ENCODE results near the gene ARID1A. TPM values are rescaled to one million over a fixed set of nuclear protein-coding genes. Genes with fewer than 3 reads are reported as not detected.

The ARID1A gene
- total RNA-seq = 10 to 100 TPM; 26.6 to 27.5 TPM

DNA sequence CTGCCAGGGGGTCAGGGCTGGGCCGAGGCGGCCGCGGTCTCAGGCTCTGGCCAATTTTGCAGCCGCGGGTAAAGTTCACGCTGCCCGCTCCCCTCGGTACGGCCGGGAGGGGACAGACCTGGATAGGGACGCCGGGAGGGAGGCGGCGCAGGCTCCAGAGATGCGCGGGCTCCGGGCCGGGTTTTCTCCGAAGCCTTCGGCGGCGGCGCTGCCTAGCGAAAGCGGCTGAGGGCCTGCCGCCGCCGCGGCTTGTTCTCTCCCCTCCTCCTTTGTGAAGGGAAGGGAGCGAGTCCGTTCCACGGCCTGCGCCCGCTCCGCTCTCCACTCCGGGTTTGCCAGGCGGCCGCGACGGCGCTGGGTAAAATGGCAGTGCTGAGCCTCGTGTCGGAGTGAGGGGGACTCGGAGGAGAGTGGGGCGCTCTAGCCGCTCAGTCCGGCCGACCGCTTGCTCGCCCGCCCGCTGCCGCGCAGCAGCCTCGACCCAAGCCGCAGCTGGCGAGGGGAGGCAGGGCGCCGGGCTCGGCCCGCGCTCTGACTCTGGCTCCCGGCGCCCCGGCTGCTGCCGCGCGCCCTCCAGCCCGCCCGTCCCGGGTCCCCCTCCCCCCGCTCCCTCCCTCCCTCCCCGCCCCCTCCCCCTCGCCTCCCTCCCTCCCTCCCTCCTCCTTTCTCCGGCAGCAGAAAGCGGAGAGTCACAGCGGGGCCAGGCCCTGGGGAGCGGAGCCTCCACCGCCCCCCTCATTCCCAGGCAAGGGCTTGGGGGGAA lies at the start of gene ARID1A:
ARID1A (plus strand) TSS at position 660 of the 763 bp plus-strand sequence. CDS start 389 bp downstream, outside the sequence.

DNA sequence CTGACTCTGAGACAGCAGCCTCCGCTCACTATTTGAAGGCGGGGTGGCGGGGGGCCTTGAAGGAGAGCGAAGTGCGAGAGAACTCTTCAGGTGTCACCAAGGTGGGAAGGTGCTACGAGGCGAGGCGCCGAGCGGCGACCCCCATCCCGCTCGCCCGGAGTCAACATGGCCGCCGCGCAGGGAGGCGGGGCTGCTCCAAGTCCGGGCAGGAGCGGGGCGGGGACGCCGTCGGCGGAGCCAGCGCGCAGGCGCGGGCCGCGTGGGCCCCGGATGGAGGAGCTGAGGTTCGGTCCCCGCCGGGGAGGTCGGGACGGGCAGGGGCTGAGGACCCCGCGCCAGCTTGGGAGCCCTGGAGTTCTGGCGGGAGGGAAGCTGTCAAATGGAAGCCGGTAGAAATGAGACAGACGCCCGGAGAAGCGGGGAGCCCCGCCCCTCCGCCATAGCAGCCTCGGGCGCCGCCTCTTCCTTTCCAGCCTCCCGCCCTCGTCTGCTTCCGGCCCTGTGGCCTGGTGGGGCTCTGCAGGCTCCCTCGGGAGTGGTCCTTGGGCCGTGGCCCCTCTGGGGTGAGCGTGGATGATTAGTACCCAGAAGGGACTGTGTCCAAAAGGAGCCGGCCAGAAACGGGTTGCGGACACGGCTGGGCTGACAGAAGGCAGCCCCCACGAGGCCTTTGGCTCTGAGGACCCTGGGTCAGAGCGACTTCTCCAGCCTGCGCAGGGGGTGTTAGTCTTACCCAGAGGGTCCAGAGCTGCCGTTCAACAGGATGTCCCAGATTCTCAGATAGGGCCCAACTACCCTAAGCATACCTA lies 92.1 kb downstream of the ARID1A start, which contains the start of gene PIGV:
PIGV (plus strand) TSS at position 245 of the 809 bp plus-strand sequence. CDS start 2,866 bp downstream, outside the sequence.

DNA sequence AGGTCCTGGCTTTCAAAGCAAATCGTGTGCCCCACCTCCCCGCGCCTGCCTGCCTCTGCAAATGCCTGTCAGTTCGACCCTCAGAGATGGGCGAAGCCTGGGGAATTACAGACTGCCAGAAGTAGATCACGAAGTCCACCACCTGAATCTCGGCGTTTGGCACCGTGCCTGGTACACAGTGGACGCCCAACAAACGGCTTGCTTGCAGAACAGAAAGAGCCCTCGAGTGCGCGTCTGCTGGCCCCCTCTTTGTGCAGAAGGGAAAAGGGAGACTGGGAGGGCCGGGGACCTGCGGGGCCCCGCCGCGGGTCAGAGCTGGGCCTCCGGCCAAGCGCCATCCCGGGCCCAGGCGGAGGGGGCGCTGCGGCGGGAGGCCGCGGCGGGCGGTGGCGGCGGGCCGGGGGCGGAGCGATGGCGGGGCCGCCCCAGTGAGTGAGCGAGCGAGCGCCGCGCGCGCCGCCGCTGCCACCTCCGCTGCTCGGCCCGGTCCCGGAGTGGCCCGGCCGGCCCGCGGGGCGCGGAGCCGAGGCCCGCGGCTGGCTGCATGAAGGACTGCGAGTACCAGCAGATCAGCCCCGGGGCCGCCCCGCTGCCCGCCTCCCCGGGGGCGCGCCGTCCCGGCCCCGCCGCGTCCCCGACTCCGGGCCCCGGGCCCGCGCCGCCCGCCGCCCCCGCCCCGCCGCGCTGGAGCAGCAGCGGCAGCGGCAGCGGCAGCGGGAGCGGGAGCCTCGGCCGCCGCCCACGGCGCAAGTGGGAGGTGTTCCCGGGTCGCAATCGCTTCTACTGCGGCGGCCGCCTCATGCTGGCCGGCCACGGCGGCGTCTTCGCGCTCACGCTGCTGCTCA lies 130.7 kb downstream of the ARID1A start, which contains the start of gene ZDHHC18:
ZDHHC18 (plus strand) TSS at position 428 of the 845 bp plus-strand sequence; CDS start at position 545, 117 bp downstream.

Small RNAs within 50 kb of the gene (small RNA-seq; reads per million reads assigned to genes)
- gene AL627082.1 (0 reads per million in 2 donors), gene RN7SL165P (0 reads per million in 2 donors)

Other genes starting within 250 kb of the ARID1A start
- 100 to 1,000 TPM; 188 to 391 TPM for gene HMGN2, start 223.6 kb upstream of the ARID1A start, total RNA-seq
- 10 to 100 TPM in 1 of 2 donors, 1 to 10 TPM in 1; 5.9 to 12.7 TPM for gene RPS6KA1, start 166.3 kb upstream of the ARID1A start, total RNA-seq
- 10 to 100 TPM; 13.0 to 22.7 TPM for gene PIGV, start 91.9 kb downstream of the ARID1A start, total RNA-seq
- 10 to 100 TPM in 1 of 2 donors, 1 to 10 TPM in 1; 7.2 to 12.0 TPM for gene ZDHHC18, start 130.7 kb downstream of the ARID1A start, total RNA-seq
- gene SFN, start 167.1 kb downstream of the ARID1A start, total RNA-seq = not detected
- gene GPN2, start 194.3 kb downstream of the ARID1A start, total RNA-seq = 10 to 100 TPM in 1 of 2 donors, 1 to 10 TPM in 1; 6.2 to 14.0 TPM
- gene GPATCH3, start 204.5 kb downstream of the ARID1A start, total RNA-seq = 1 to 10 TPM; 8.3 to 9.6 TPM
- gene NR0B2, start 218.0 kb downstream of the ARID1A start, total RNA-seq = not detected
- 10 to 100 TPM; 20.6 to 40.3 TPM for gene NUDC, start 225.7 kb downstream of the ARID1A start, total RNA-seq

Measured in melanocyte of skin (primary cell).